Measurements from ENCODE around the gene FREM1. TPM values are rescaled to one million over a fixed set of nuclear protein-coding genes. Genes with fewer than 3 reads are reported as not detected.
A peak's percentile ranks its signal among the peaks of the same experiment; 100 is the strongest.

The FREM1 gene
- total and polyA plus RNA-seq, 4 donors = 0.33 to 21.8 (median 1.3) TPM

DNA sequence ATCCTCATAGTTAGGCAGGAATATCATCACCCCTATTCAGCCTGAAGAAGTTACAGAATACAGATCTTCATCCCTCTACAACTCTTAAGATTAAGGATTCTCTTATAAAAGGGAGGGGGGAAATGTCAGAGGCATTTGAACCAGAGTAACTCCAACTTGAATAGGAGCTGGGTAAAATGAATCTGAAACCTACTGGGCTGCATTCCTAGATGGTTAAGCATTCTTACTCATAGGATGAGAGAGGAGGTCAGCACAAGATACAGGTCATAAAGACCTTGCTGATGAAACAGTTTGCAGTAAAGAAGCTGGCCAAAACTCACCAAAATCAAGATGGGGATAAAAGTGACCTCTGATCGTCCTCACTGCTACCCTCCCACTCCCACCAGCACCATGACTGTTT lies 14.4 kb downstream of the FREM1 start:
- no peaks in the 10 kb centered on the region for H3K27me3 ChIP-seq (ENCODE audit: control insufficient read depth in 3 of 3, insufficient read depth in 3 of 3, low read length in 2 of 3)
- no peak for DNase-seq
- H3K9me3 ChIP-seq (ENCODE audit: control insufficient read depth in 4 of 4, insufficient read depth in 3 of 4, low read length in 3 of 4) = no peaks in the 10 kb centered on the region
- no peak overlapping the region for H3K4me3 ChIP-seq
- TF ChIP-seq, protein P1, sequence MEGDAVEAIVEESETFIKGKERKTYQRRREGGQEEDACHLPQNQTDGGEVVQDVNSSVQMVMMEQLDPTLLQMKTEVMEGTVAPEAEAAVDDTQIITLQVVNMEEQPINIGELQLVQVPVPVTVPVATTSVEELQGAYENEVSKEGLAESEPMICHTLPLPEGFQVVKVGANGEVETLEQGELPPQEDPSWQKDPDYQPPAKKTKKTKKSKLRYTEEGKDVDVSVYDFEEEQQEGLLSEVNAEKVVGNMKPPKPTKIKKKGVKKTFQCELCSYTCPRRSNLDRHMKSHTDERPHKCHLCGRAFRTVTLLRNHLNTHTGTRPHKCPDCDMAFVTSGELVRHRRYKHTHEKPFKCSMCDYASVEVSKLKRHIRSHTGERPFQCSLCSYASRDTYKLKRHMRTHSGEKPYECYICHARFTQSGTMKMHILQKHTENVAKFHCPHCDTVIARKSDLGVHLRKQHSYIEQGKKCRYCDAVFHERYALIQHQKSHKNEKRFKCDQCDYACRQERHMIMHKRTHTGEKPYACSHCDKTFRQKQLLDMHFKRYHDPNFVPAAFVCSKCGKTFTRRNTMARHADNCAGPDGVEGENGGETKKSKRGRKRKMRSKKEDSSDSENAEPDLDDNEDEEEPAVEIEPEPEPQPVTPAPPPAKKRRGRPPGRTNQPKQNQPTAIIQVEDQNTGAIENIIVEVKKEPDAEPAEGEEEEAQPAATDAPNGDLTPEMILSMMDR (IDR thresholded peaks at IDR 0.05; ENCODE audit: control extremely low read depth, extremely low read depth) = no peak
- no peak overlapping the region for H3K27ac ChIP-seq (ENCODE audit: low read depth in 1 of 2, low read length in 1 of 2)
- H3K9ac ChIP-seq (ENCODE audit: insufficient read depth in 1 of 2, low read length in 2 of 2) = no peak overlapping the region
- no peak for ATAC-seq (ENCODE audit: insufficient read depth, low FRiP score)
- WGBS, 2 donors = 73 to 74% methylated on average over 1 of the region's 1 CpG
- H3K36me3 ChIP-seq (ENCODE audit: control insufficient read depth in 4 of 4, insufficient read depth in 4 of 4, low read length in 4 of 4) = peaks cover 0 to 5% (median 0%) of the 10 kb centered on the region in 4 donors
- H3K4me1 ChIP-seq (ENCODE audit: control insufficient read depth in 5 of 5, insufficient read depth in 5 of 5, low read length in 5 of 5) = peaks cover 0 to 12% (median 0%) of the 10 kb centered on the region in 5 donors

DNA sequence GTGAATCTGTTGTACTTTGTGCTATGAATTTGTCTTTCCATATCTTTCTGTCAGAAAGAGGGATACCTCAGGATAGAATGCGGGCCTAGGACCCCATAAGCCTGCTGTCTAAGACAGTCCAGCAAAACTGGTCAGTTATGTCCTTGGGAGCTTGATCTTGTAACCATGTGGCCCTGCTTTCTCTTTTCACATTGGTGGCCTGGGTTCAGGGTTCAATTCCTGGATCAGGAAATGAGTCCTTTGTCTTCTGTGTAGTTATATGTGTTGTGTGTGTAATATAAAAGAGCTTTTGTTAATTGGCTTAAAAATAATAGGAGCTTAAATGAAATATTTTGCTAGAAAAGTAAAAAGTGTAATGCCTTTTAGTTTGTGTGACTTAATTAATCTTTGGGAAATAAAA lies 16.9 kb downstream of the FREM1 start:
- H3K36me3 ChIP-seq (ENCODE audit: control insufficient read depth in 4 of 4, insufficient read depth in 4 of 4, low read length in 4 of 4) = peaks cover 0 to 3% (median 0%) of the 10 kb centered on the region in 4 donors
- H3K27me3 ChIP-seq (ENCODE audit: control insufficient read depth in 3 of 3, insufficient read depth in 3 of 3, low read length in 2 of 3) = no peaks in the 10 kb centered on the region
- H3K9me3 ChIP-seq (ENCODE audit: control insufficient read depth in 4 of 4, insufficient read depth in 3 of 4, low read length in 3 of 4) = no peaks in the 10 kb centered on the region
- no peak overlapping the region for H3K4me3 ChIP-seq
- no peak for DNase-seq
- WGBS, 2 donors = 85 to 89% methylated on average over 1 of the region's 1 CpG
- TF ChIP-seq, protein P1 (IDR thresholded peaks at IDR 0.05; ENCODE audit: control extremely low read depth, extremely low read depth) = no peak
- H3K9ac ChIP-seq (ENCODE audit: insufficient read depth in 1 of 2, low read length in 2 of 2) = no peak overlapping the region
- no peak for ATAC-seq (ENCODE audit: insufficient read depth, low FRiP score)
- H3K4me1 ChIP-seq (ENCODE audit: control insufficient read depth in 5 of 5, insufficient read depth in 5 of 5, low read length in 5 of 5) = peaks cover 0 to 18% (median 6%) of the 10 kb centered on the region in 5 donors
- H3K27ac ChIP-seq (ENCODE audit: low read depth in 1 of 2, low read length in 1 of 2) = no peak overlapping the region

DNA sequence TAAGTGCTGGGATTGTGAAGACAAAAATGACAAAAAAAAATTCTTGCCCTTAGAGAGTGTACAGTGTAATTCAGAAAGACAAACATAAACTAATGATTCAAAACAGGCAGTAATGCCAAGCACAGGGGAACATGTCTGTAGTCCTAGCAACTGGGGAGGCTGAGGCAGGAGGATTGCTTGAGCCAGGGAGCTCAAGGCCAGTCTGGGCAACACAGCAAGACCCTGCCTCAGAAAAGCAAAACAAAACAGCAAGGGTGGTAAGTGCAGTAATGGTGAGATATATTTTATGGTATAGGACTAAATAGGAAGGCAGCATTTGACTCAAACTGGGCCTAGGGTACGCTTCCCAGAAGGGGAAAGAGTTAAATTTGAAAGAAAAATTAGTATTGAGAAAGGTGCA lies 18.9 kb downstream of the FREM1 start:
- Histone ChIP-seq H3K27me3 (ENCODE audit: control insufficient read depth in 3 of 3, insufficient read depth in 3 of 3, low read length in 2 of 3) (no peaks in the 10 kb centered on the region), H3K4me1 (ENCODE audit: control insufficient read depth in 5 of 5, insufficient read depth in 5 of 5, low read length in 5 of 5) (peaks cover 0 to 24% (median 6%) of the 10 kb centered on the region in 5 donors), H3K36me3 (ENCODE audit: control insufficient read depth in 4 of 4, insufficient read depth in 4 of 4, low read length in 4 of 4) (peaks cover 0 to 6% (median 0%) of the 10 kb centered on the region in 4 donors), H3K27ac (ENCODE audit: low read depth in 1 of 2, low read length in 1 of 2) (no peak overlapping the region), H3K9ac (ENCODE audit: insufficient read depth in 1 of 2, low read length in 2 of 2) (no peak overlapping the region), H3K4me3 (no peak overlapping the region), H3K9me3 (ENCODE audit: control insufficient read depth in 4 of 4, insufficient read depth in 3 of 4, low read length in 3 of 4) (no peaks in the 10 kb centered on the region)
- 51 to 97% methylated on average over 1 of the region's 1 CpG for WGBS, 2 donors
- no peak for DNase-seq
- no peak for ATAC-seq (ENCODE audit: insufficient read depth, low FRiP score)
- TF ChIP-seq, protein P1 (IDR thresholded peaks at IDR 0.05; ENCODE audit: control extremely low read depth, extremely low read depth) = no peak

DNA sequence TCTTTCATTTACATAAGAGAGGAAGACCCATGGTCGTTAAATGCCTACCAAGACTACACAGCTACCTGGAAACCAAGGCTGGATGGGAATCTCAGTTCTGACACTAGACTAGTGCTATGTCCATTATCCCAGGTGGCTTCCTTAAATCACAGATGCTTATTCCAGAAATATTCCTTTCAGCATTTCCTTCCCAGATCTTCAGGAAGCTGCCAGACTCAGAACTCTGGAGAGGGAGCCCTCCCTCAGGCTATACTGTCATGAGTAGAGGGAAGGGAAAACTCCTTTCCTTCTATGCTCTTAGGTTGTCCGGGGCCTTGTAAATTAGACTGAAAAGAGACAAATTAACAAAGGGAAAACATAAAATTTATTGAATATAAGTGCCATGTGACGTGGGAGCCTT lies 20.8 kb downstream of the FREM1 start:
- ATAC-seq (ENCODE audit: insufficient read depth, low FRiP score) = no peak
- TF ChIP-seq, protein P1 (IDR thresholded peaks at IDR 0.05; ENCODE audit: control extremely low read depth, extremely low read depth) = no peak
- H3K27ac ChIP-seq (ENCODE audit: low read depth in 1 of 2, low read length in 1 of 2) = no peak overlapping the region
- peak; percentile 33 to 90 (median 79) for DNase-seq
- peaks cover 0 to 27% (median 6%) of the 10 kb centered on the region in 5 donors for H3K4me1 ChIP-seq (ENCODE audit: control insufficient read depth in 5 of 5, insufficient read depth in 5 of 5, low read length in 5 of 5)
- no peaks in the 10 kb centered on the region for H3K9me3 ChIP-seq (ENCODE audit: control insufficient read depth in 4 of 4, insufficient read depth in 3 of 4, low read length in 3 of 4)
- 66 to 72% methylated on average over 3 of the region's 3 CpGs for WGBS, 2 donors
- no peak overlapping the region for H3K4me3 ChIP-seq
- no peaks in the 10 kb centered on the region for H3K27me3 ChIP-seq (ENCODE audit: control insufficient read depth in 3 of 3, insufficient read depth in 3 of 3, low read length in 2 of 3)
- peaks cover 0 to 4% (median 0%) of the 10 kb centered on the region in 4 donors for H3K36me3 ChIP-seq (ENCODE audit: control insufficient read depth in 4 of 4, insufficient read depth in 4 of 4, low read length in 4 of 4)
- no peak overlapping the region for H3K9ac ChIP-seq (ENCODE audit: insufficient read depth in 1 of 2, low read length in 2 of 2)

All from lung (tissue), 12 donors.